ENCODE data around the gene RNF224. TPM values are rescaled to one million over a fixed set of nuclear protein-coding genes. Genes with fewer than 3 reads are reported as not detected.

The RNF224 gene
- polyA plus RNA-seq, 1 of the 3 experiments (the other 2 are of a cell fraction) = 0.03 TPM

- TF ChIP-seq, protein P1, sequence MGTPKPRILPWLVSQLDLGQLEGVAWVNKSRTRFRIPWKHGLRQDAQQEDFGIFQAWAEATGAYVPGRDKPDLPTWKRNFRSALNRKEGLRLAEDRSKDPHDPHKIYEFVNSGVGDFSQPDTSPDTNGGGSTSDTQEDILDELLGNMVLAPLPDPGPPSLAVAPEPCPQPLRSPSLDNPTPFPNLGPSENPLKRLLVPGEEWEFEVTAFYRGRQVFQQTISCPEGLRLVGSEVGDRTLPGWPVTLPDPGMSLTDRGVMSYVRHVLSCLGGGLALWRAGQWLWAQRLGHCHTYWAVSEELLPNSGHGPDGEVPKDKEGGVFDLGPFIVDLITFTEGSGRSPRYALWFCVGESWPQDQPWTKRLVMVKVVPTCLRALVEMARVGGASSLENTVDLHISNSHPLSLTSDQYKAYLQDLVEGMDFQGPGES (IDR thresholded peaks at IDR 0.05; ENCODE audit: low read depth, low read length) = no peak
- TF ChIP-seq, protein P2, sequence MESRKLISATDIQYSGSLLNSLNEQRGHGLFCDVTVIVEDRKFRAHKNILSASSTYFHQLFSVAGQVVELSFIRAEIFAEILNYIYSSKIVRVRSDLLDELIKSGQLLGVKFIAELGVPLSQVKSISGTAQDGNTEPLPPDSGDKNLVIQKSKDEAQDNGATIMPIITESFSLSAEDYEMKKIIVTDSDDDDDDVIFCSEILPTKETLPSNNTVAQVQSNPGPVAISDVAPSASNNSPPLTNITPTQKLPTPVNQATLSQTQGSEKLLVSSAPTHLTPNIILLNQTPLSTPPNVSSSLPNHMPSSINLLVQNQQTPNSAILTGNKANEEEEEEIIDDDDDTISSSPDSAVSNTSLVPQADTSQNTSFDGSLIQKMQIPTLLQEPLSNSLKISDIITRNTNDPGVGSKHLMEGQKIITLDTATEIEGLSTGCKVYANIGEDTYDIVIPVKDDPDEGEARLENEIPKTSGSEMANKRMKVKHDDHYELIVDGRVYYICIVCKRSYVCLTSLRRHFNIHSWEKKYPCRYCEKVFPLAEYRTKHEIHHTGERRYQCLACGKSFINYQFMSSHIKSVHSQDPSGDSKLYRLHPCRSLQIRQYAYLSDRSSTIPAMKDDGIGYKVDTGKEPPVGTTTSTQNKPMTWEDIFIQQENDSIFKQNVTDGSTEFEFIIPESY (IDR thresholded peaks at IDR 0.05; ENCODE audit: borderline replicate concordance, low read depth) = no peak
- no peak for TF ChIP-seq RXRA (IDR thresholded peaks at IDR 0.05; ENCODE audit: borderline replicate concordance, low read depth)
- TF ChIP-seq GABPA (IDR thresholded peaks at IDR 0.05; ENCODE audit: low read depth) = no peak
These were observed 47.9 kb downstream of the RNF224 start (continued) for GRCh38 chr9:137275203-137275587.

- H3F3A ChIP-seq (replicated peaks; ENCODE audit: insufficient read depth) = peaks cover 8% of the 10 kb centered on the region
- 0 out of 2 replicates have a peak, but pooled peaks cover 3% of the 10 kb centered on the region for H4K20me1 ChIP-seq (ENCODE audit: insufficient read depth)
- H3K9me2 ChIP-seq = no peaks in the 10 kb centered on the region
- no peak for DNase-seq
- H3K4me2 ChIP-seq = no peak overlapping the region
- no peaks in the 10 kb centered on the region for H3K9me3 ChIP-seq
- no peak overlapping the region for H2AFZ ChIP-seq (ENCODE audit: low read depth)
- no peak overlapping the region for H3K9ac ChIP-seq
- H3K4me1 ChIP-seq (ENCODE audit: control insufficient read depth in 1 of 2, insufficient read depth in 2 of 2, low read depth in 1 of 2, low read length in 1 of 2) = peaks cover 0 to 4% of the 10 kb centered on the region in 2 experiments; a peak in 2 of 4 replicates
- 88% methylated on average over 23 of the region's 24 CpGs for WGBS (ENCODE audit: low lambda C conversion rate)
- no peaks in the 10 kb centered on the region for H3K27me3 ChIP-seq (ENCODE audit: insufficient read depth)
- no peaks in the 10 kb centered on the region for H3K79me2 ChIP-seq (ENCODE audit: insufficient read depth)
- no peak overlapping the region for H3K4me3 ChIP-seq (ENCODE audit: low read depth in 2 of 2, low read length in 1 of 2)
- ChIA-PET CTCF (interaction anchor here (1.4 kb wide), 2 partner anchors 10 to 11 kb away, joined by 3 to 4 read pairs; no protein-coding TSS in a partner anchor), POLR2A (no interaction called here)
- peaks cover 0 to 19% of the 10 kb centered on the region in 2 experiments for H3K36me3 ChIP-seq (replicated peaks in 1 of 2; ENCODE audit: control insufficient read depth in 1 of 2, insufficient read depth in 2 of 2, low read length in 1 of 2)
- H3K27ac ChIP-seq (ENCODE audit: low read depth in 2 of 2, low read length in 1 of 2) = no peak overlapping the region
- no peak for TF ChIP-seq TEAD4 (IDR thresholded peaks at IDR 0.05; ENCODE audit: borderline replicate concordance, insufficient read depth)
- peak; percentile 9; the same call in 1 of the 2 replicates for TF ChIP-seq CTCF (IDR thresholded peaks at IDR 0.05)
These were observed 48.5 kb downstream of the RNF224 start for GRCh38 chr9:137275588-137276472.

Data from SK-N-SH (cell line).